Activated T-cell treated with anti-CD3 and anti-CD28 coated beads, Interleukin-2, amount 50 U/mL, for 4 hours (primary cell): Measurements from ENCODE around the gene OMA1. TPM values are rescaled to one million over a fixed set of nuclear protein-coding genes. Genes with fewer than 3 reads are reported as not detected.
"Not testable (repeated sequence)": the region's sequence is repeated elsewhere in the genome, so short reads cannot be mapped to it uniquely, and the experiment has no call there.

Experiments used
- ATAC-seq, 2 donors: fragments of 200-7000 bp; cut with Tn5 transposase; one replicate each; pipeline ENCODE4 v1.10.0; 2021
- DNase-seq: peaks from one replicate; pipeline ENCODE4 v3.0.0-alpha.2; 2020
- H3K27me3 Mint-ChIP-seq: one replicate; pipeline ENCODE4 v1.8.0; 2021; ENCODE audit warnings: low read depth, mixed read lengths
- H3K36me3 Mint-ChIP-seq: one replicate; pipeline ENCODE4 v1.8.0; 2022; ENCODE audit warnings: mixed read lengths; ENCODE audit not compliant: insufficient read depth
- H3K4me1 Mint-ChIP-seq: one replicate; pipeline ENCODE4 v1.8.0; 2021; ENCODE audit warnings: low read depth, mixed read lengths
- H3K4me3 Mint-ChIP-seq: one replicate; pipeline ENCODE4 v1.8.0; 2021; ENCODE audit warnings: mild to moderate bottlenecking, moderate library complexity, mixed read lengths
- H3K9me3 Mint-ChIP-seq: one replicate; pipeline ENCODE4 v1.8.0; 2021; ENCODE audit warnings: mixed read lengths
- total RNA-seq, 3 donors: library from RNA; stranded (reverse); gene quantifications; one replicate each; pipeline ENCODE4 v1.2.1, GENCODE V29; 2021

Gene OMA1
- total RNA-seq, 3 donors from 2014 or later, result 5.4 to 5.6 (median 5.4) TPM

- peaks cover 10% of the 10 kb centered on the region for H3K36me3 Mint-ChIP-seq
- H3K4me1 Mint-ChIP-seq, result peaks cover 4% of the 10 kb centered on the region
- no peaks in the 10 kb centered on the region for H3K9me3 Mint-ChIP-seq
- ATAC-seq (no peak), DNase-seq (no peak)
- H3K27me3 Mint-ChIP-seq, result no peaks in the 10 kb centered on the region
- H3K4me3 Mint-ChIP-seq, result no peak overlapping the region
Observed at GRCh38 chr1:58528518-58528917, 18.0 kb downstream of the OMA1 start.

- peaks cover 14% of the 10 kb centered on the region for H3K36me3 Mint-ChIP-seq
- no peaks in the 10 kb centered on the region for H3K9me3 Mint-ChIP-seq
Observed at GRCh38 chr1:58524353-58524945, 22.1 kb downstream of the OMA1 start.

GRCh38 chr1:58515794-58516401, 30.6 kb downstream of the OMA1 start:
- H3K36me3 Mint-ChIP-seq, result peaks cover 27% of the 10 kb centered on the region
- H3K4me3 Mint-ChIP-seq, result no peak overlapping the region
- peaks cover 7% of the 10 kb centered on the region for H3K4me1 Mint-ChIP-seq
- DNase-seq, result no peak
- no peaks in the 10 kb centered on the region for H3K27me3 Mint-ChIP-seq
- no peaks in the 10 kb centered on the region for H3K9me3 Mint-ChIP-seq
- ATAC-seq, result peak in 1 of 2 donors; percentile 43

More at GRCh38 chr1:58524353-58524945, 22.1 kb downstream of the OMA1 start:
- Mint-ChIP-seq H3K4me1 (peaks cover 4% of the 10 kb centered on the region), H3K4me3 (no peak overlapping the region), H3K27me3 (no peaks in the 10 kb centered on the region)
- no peak for DNase-seq
- ATAC-seq, result peak; percentile 21 to 48

- no peaks in the 10 kb centered on the region for H3K27me3 Mint-ChIP-seq
- peaks cover 34% of the 10 kb centered on the region for H3K36me3 Mint-ChIP-seq
- H3K4me1 Mint-ChIP-seq, result peaks cover 7% of the 10 kb centered on the region
- no peak for DNase-seq
- no peaks in the 10 kb centered on the region for H3K9me3 Mint-ChIP-seq
- no peak for ATAC-seq
- H3K4me3 Mint-ChIP-seq, result no peak overlapping the region
Observed at GRCh38 chr1:58513956-58514355, 32.6 kb downstream of the OMA1 start.

- Mint-ChIP-seq H3K36me3 (peaks cover 45% of the 10 kb centered on the region), H3K27me3 (no peaks in the 10 kb centered on the region), H3K4me1 (peaks cover 1% of the 10 kb centered on the region), H3K9me3 (no peaks in the 10 kb centered on the region), H3K4me3 (no peak overlapping the region)
- DNase-seq (no peak), ATAC-seq (no peak)
Observed at GRCh38 chr1:58508629-58509028, 37.9 kb downstream of the OMA1 start.

- H3K9me3 Mint-ChIP-seq, result no peaks in the 10 kb centered on the region
- peaks cover 31% of the 10 kb centered on the region for H3K36me3 Mint-ChIP-seq
- H3K27me3 Mint-ChIP-seq, result no peaks in the 10 kb centered on the region
- DNase-seq, result no peak
- ATAC-seq, result no peak
- H3K4me3 Mint-ChIP-seq, result no peak overlapping the region
- H3K4me1 Mint-ChIP-seq, result peaks cover 10% of the 10 kb centered on the region
Observed at GRCh38 chr1:58505286-58505685, 41.2 kb downstream of the OMA1 start.

- Mint-ChIP-seq H3K9me3 (no peaks in the 10 kb centered on the region), H3K4me1 (peaks cover 12% of the 10 kb centered on the region), H3K27me3 (no peaks in the 10 kb centered on the region), H3K4me3 (no peak overlapping the region), H3K36me3 (peaks cover 29% of the 10 kb centered on the region)
- ATAC-seq (peak in 1 of 2 donors; percentile 28), DNase-seq (no peak)
Observed at GRCh38 chr1:58502519-58502918, 44.0 kb downstream of the OMA1 start.

GRCh38 chr1:58500043-58500442, 46.5 kb downstream of the OMA1 start:
- Mint-ChIP-seq H3K4me1 (peaks cover 12% of the 10 kb centered on the region), H3K9me3 (no peaks in the 10 kb centered on the region), H3K36me3 (peaks cover 49% of the 10 kb centered on the region), H3K4me3 (no peak overlapping the region), H3K27me3 (no peaks in the 10 kb centered on the region)
- ATAC-seq, result no peak
- no peak for DNase-seq

- Mint-ChIP-seq H3K36me3 (peaks cover 44% of the 10 kb centered on the region), H3K27me3 (no peaks in the 10 kb centered on the region), H3K4me1 (peaks cover 10% of the 10 kb centered on the region)
Observed at GRCh38 chr1:58497499-58497898, 49.0 kb downstream of the OMA1 start.

GRCh38 chr1:58496042-58496441, 50.5 kb downstream of the OMA1 start:
- no peak for ATAC-seq
- Mint-ChIP-seq H3K9me3 (no peaks in the 10 kb centered on the region), H3K27me3 (no peaks in the 10 kb centered on the region), H3K4me3 (no peak overlapping the region), H3K4me1 (peaks cover 4% of the 10 kb centered on the region), H3K36me3 (peaks cover 46% of the 10 kb centered on the region)
- no peak for DNase-seq

More at GRCh38 chr1:58497499-58497898, 49.0 kb downstream of the OMA1 start:
- ATAC-seq, result no peak
- H3K4me3 Mint-ChIP-seq, result no peak overlapping the region
- DNase-seq, result no peak
- H3K9me3 Mint-ChIP-seq, result no peaks in the 10 kb centered on the region

GRCh38 chr1:58488914-58489313, 57.6 kb downstream of the OMA1 start:
- H3K27me3 Mint-ChIP-seq, H3K9me3 Mint-ChIP-seq, ATAC-seq, H3K4me3 Mint-ChIP-seq, DNase-seq: not testable (repeated sequence)
- peaks cover 35% of the 10 kb centered on the region for H3K36me3 Mint-ChIP-seq
- peaks cover 10% of the 10 kb centered on the region for H3K4me1 Mint-ChIP-seq

GRCh38 chr1:58487002-58487401, 59.5 kb downstream of the OMA1 start:
- Mint-ChIP-seq H3K9me3 (no peaks in the 10 kb centered on the region), H3K4me3 (no peak overlapping the region), H3K4me1 (peaks cover 9% of the 10 kb centered on the region), H3K27me3 (no peaks in the 10 kb centered on the region), H3K36me3 (peaks cover 37% of the 10 kb centered on the region)
- DNase-seq (no peak), ATAC-seq (no peak)

- Mint-ChIP-seq H3K9me3 (no peaks in the 10 kb centered on the region), H3K27me3 (no peaks in the 10 kb centered on the region), H3K36me3 (peaks cover 43% of the 10 kb centered on the region), H3K4me3 (no peak overlapping the region), H3K4me1 (peaks cover 5% of the 10 kb centered on the region)
- no peak for DNase-seq
- no peak for ATAC-seq
Observed at GRCh38 chr1:58481962-58482361, 64.6 kb downstream of the OMA1 start.

- Mint-ChIP-seq H3K4me3 (no peak overlapping the region), H3K27me3 (no peaks in the 10 kb centered on the region), H3K36me3 (peaks cover 35% of the 10 kb centered on the region), H3K4me1 (no peaks in the 10 kb centered on the region), H3K9me3 (no peaks in the 10 kb centered on the region)
- ATAC-seq, result no peak
- DNase-seq, result no peak
Observed at GRCh38 chr1:58480191-58480590, 66.3 kb downstream of the OMA1 start.

- peaks cover 25% of the 10 kb centered on the region for H3K36me3 Mint-ChIP-seq
- H3K27me3 Mint-ChIP-seq, result no peaks in the 10 kb centered on the region
- no peak for ATAC-seq
- no peaks in the 10 kb centered on the region for H3K4me1 Mint-ChIP-seq
- H3K4me3 Mint-ChIP-seq, result no peak overlapping the region
- no peaks in the 10 kb centered on the region for H3K9me3 Mint-ChIP-seq
- DNase-seq, result no peak
Observed at GRCh38 chr1:58477390-58477789, 69.1 kb downstream of the OMA1 start.
